OCI-M2 (cell line): ENCODE results near the gene TNIP2.

Experiments
- DNase-seq: peaks from one replicate; lab custom pipeline; 2025; ENCODE audit not compliant: unreplicated experiment; lab: John Stamatoyannopoulos, UW

Gene TNIP2

DNA sequence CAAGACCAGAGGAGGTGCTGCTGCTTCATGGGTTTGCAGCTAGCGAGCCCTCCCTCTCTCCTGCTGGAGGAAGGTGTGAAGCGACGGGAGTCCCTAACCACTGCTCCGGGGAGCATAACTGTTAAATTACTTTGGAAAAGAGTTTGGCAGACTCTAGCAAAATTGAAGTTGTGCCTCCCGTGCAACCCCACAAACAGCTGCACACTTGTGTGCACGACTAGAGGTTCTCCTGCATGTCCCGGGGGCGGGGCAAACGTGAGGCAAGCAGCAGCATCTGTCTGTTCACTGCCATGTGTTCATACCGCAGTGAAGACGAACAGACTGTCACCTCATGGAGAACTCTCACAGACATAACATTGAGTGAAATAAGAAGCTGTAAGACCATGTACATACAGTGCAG is 34.5 kb downstream of the TNIP2 start:
- no peak for DNase-seq

DNA sequence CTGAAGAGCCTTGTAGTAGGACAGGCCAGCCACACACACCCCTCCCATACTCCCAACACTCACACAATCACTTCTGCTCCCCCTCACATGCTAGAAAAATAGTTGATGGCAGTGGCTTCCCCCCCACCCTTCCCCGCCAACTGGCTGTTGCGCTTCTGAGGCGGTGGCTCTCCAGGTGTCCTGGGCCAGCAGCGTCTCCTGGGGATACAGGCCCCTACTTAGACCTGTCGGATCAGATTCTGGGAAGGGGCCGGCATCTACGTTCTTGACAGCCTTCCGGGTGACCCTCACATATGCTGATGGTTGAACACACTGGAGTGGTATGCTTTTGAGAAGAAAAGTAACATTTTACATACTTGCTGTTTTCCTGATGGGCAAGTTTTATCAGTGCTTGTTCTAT is 39.9 kb downstream of the TNIP2 start:
- no peak for DNase-seq

DNA sequence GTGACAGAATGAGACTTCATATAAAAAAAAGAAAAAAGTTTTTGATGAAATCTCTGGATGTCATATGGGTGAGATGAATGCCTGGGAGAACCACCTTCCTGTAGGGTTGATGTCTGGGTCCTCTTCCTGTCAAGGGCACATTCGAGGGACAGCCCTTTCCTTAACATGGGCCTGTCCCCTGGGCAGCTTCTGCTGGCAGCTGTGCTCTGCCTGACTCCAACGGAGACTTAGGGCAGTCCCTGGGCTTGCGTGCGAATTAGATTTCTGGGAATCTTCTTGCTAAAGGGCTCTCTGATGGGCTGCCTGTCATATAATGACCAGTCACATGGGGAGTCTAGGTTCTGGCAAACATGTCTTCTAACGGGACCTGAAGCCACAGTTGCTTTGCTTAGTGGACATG is 40.7 kb downstream of the TNIP2 start:
- DNase-seq, result no peak

DNA sequence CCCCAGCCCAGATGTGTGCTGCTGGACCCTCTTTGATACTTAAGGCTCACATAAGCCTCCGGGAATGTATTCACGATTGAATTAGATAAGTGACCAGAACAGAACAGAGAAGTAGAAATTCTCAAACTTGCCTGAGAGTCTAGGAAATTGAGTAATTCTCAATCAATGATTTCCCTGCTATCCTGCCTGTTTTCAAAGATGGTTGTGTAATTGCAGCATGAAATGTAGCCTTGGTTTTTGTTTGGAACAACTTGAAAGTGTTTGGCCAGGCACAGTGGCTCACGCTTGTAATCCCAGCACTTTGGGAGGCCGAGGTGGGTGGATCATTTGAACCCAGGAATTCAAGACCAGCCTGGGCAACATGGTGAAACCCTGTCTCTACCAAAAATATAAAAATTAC is 41.2 kb downstream of the TNIP2 start:
- DNase-seq, result no peak

DNA sequence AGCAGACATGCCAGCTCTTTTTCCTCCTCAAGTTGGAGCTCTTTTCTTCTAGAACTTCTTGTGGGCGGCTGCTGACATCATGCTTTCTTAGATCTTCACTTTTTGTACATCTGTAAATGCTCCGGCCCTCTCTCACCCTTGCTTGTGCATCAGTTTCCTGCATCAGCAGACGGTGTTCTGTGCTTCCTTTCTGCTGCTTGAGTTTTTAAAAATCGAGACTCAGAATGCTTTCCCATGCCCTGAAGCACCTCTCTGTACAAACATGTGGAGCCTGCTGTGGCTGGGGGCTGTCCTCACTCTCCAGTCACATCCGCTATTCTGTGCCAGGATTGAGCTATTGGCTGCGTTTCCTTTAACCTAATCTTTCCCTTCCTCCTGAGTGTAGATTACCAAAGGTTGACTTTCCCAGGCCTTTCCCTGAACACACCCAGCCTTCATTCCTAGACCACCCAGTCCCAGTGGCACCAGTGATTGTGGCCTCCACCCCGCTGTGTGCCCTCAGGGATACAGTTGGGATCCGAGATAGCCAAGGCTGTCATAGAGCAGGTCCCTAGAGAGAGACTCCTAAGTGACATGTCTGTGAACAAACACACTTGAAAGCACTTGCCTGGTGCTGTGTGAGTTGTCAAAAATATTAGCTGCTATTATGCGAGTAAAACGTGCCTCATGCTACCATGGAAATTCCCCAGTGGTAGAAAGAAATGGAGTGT is 41.9 kb downstream of the TNIP2 start:
- no peak for DNase-seq

DNA sequence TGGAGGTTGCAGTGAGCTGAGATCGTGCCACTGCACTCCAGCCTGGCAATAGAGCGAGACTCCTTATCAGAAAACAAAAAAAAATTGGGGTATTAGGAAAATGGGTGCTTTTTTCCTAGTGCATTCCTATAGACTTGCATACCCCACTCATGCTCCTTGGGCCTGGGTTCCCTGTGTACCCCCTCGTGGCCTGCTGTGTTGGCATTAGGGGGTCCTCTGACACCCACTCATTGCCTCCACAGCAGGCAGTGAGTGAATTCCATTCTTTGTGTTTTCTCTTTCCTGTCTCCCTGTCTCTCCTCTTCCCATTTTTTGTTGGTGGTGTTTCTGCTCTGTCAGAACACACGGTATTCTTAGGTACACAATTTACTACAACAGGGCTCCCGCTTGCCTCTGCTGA is 42.8 kb downstream of the TNIP2 start:
- DNase-seq, result no peak

DNA sequence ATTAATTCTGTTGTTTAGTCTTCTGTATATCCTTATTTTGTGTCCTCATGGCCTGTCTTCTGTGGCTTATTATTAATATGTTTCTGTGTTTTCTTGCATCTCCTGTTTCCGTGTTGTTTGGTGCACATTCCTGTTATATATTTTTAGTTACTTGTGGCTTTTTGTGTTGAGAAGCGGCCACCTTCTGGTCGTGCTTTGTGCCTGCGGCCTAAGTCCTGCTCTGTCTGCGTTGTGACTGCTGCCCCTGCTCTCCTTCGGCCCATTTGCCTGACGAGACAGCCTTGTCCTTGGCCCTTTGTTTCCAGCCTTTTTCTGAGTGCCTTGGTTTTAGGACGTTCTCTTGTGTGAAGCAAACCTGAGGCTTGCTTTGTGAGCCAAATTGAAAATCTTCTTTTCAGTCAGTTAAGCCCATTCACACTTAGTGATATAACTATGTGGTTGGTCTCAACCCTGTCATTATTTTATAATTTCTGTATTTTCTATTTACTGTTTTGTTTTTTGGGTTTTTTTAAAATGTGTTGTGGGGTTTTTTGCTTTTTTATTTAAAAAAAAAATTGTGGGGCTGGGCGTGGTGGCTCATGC is 43.8 kb downstream of the TNIP2 start:
- DNase-seq, result no peak

DNA sequence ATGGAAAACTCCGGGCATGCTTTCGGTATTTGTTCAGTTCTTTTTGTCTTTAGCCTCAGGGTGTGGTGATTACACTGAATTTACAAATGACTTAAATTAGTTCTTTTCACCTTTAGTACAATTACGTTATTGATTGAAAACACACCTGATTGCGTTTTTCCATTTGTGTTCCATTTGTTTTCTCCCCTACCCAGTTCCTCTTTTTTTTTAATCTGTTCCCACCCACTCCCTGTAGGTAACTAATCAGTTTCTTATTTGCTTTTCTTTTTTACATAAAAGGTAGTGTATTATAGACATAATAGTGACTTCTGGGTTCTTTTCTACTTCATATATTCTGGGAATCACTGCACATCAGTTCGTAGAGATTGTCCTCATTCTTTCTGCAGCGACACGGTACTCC is 53.4 kb downstream of the TNIP2 start:
- no peak for DNase-seq

DNA sequence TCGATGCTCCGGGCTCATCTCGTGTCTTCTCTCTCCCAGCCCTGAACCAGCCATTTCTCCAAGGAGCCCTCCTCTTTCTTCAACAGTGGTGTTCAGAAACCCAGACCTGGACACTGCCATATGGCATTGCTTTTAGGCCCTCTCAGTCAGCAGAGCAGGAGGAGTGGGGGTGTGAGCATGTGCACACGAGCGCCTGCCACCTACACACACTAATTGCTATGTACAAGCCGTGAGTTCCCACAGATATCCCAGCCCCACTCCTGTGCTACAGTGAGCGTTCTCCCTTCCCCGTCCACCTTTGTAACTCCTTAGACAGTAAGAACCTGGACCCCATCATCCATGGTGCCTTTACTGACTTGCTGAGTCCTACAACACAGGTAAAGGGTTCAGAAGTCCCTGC is 53.8 kb downstream of the TNIP2 start:
- no peak for DNase-seq

DNA sequence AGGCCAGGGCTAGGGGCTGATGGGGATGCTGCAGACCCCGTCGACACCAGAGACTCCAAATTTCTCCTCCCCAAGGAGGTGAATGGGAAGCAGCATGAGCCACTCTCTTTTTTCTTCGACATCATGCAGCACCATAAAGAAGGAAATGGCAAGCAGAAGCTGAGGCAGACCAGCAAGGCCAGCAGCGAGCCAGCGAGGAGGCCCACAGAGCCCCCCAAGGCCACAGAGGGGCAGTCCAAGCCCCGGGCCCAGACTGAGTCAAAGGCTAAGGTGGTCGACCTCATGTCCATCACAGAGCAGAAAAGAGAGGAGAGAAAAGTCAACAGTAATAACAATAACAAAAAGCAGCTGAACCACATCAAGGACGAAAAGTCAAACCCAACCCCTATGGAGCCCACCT is 56.1 kb downstream of the TNIP2 start:
- no peak for DNase-seq

DNA sequence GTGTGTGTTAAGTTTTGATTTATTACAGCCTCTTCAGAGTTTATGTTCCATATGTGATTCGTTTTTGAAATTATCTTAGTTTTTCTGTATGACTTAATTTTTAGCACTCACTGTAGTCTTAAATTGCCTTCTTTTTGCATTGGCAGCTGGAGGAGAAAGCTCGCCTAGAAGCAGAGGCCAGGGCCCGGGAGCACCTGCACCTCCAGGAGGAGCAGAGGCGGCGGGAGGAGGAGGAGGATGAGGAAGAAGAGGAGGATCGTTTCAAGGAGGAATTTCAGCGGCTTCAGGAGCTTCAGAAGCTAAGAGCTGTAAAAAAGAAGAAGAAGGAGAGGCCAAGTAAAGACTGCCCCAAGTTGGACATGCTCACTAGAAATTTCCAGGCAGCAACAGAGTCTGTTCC is 56.6 kb downstream of the TNIP2 start:
- no peak for DNase-seq

DNA sequence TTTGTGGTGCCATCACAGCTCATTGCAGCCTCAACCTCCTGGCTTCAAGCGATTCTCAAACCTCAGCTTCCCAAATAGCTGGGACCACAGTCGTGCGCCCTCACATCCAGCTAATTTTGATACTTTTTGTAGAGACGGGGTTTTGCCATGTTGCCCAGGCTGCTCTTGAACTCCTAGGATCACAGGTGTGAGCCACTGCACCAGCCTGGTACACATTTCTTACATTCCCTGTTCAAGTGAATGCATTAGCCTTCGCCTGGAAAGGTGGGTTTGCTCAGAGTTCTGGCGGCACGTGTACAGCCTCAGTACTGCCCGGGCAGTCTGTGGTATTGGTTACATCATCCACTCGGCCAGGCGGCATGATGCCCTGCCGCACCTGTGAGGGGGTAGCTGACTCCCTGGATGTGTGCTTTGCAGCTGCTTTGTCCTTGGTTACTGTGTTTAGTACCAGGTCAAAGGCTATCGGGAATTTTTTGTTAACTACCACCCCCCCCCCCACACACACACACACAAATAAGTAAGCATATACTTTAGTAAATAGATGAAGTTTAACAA is 57.1 kb downstream of the TNIP2 start:
- DNase-seq, result no peak

DNA sequence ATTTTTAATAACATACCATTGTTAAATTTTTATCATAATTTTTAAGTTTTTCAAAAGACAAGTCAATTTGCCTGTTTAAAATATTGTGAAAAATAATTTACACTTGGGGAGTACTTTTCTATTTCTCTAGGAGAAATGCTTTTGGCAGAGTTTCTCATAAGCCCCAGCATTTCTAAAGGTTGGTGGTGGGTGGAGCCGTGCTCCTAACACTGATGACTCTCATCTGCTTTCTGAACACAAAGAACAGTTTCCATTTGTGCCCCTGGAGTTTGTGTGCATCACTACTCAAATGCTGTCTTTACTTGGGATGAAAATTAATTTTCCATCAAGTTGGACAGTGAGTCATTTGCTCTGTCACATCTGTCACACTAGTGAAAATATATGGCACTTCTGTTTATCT is 57.6 kb downstream of the TNIP2 start:
- no peak for DNase-seq

DNA sequence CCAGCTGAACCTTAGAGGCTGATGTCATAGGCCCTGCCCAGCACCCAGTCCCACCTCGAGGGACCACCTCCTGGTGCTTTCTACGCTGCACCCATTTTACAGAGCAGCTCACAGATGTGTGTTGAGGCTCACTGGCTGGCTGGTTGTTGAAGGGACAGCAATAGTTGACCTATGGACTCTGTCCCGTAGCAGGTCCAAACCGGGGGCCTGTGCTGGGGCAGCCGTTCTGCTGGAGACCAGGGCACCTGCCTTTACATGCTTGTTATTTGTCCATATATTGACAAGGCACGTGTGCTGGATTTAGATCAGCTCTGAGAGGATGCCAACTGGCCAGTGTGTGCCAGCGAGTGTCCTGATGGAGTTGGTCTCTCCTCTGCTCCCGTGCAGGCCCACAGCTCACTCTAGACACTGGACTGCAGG is 58.1 kb downstream of the TNIP2 start:
- DNase-seq, result no peak

DNA sequence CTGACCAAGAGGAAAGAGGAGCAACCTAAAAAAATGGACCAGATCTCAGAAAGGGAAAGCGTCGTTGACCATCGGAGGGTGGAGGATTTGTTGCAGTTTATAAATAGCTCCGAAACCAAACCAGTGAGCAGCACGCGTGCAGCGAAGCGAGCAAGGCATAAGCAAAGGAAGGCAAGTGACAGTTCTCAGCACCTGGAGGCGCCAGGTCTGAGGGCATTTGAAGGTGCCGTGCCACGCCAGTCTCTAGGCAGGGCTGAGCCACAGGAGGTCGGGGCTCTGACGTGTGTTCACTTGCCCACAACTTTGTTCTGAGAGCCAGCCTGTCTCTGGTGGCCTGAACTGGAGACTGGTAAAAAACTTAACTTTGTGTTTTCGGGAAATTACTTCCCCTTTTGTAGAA is 59.7 kb downstream of the TNIP2 start:
- no peak for DNase-seq

DNA sequence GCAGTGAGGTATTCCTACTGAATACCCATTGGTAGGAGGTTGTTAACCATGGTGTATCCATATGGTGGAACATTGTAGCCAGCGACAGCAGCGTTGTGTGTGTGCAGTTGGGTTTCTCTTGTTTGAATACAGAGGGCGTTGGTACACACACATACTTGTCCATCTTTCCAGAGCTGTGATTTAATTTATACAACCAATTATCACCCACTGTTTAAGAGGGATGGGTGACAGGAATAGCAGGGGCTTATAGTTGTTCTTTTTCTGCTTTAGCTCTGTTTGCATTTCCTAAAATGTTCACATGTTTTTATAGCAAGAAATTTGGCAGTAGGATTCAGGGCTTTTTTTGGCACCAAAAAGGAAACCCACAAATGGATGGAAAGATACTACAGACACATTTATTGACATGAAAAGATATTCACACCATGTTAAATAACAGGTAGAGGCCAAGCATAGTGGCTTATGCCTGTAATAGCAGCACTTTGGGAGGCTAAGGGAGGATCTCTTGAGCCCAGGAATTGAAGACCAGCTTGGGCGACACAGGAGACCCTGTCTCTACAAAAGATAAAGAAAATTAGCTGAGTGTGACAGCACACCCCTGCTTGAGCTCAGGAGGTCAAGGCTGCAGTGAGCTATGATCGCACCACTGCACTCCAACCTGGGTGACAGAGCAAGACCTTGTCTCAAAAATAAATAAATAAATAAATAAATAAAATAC is 60.6 kb downstream of the TNIP2 start:
- DNase-seq, result no peak

DNA sequence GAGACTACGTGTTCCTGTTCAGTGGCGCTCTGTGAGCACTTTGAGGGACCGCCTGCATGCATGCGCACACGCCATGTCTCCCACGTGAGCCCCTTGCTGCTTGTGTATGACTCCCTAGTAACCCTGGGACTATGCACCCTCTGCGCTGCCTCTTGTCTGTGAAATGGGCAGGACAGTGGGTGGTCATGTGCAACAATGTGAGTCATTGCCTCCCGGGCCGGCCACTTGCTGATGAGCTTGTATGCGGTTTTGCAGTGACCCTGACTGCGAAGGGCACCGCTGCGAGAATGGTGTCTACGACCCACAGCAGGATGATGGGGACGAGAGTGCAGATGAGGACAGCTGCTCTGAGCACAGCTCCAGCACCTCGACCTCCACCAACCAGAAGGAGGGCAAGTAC is 61.4 kb downstream of the TNIP2 start:
- no peak for DNase-seq

DNA sequence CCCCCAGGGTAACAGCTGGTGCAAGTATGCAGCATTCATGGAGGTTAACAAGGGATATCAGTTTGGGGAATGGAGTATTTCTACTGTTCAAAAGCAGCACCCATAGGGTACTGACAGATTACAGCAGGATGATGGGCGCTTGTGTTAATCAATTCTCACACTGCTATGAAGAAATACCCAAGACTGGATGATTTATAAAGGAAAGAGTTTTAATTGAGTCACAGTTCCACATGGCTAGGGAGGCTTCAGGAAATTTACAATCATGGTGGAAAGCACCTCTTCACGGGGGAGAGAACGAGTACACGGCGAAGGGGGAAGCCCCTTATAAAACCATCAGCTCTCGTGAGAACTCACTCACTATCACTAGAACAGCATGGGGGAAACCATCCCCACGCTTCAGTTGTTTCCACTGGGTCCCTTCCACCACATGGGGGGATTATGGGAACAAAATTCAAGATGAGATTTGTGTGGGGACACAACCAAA is 64.1 kb downstream of the TNIP2 start:
- no peak for DNase-seq
